DMS153 treated with DMSO at 0.1 percent for 48 hours (cell line): ENCODE measurements around the gene TMEM61.

Source experiments
- DNase-seq: peaks from one replicate; lab custom pipeline; 2025; ENCODE audit not compliant: unreplicated experiment; lab: John Stamatoyannopoulos, UW

TMEM61 gene

GRCh38 chr1:55037733-55038551 lies 57.5 kb downstream of the TMEM61 start:
- DNase-seq, result no peak

- DNase-seq, result no peak
Observed at GRCh38 chr1:55038552-55038838, 58.1 kb downstream of the TMEM61 start.

GRCh38 chr1:55038974-55039341 lies 58.5 kb downstream of the TMEM61 start:
- DNase-seq, result no peak

GRCh38 chr1:55039342-55040082 lies 59.1 kb downstream of the TMEM61 start, which contains the start of gene PCSK9:
Gene PCSK9, plus strand, starts transcription at chr1:55039548. Its CDS starts 290 bp downstream, at chr1:55039838.
- DNase-seq, result no peak

- no peak for DNase-seq
Observed at GRCh38 chr1:55040083-55040932, 59.9 kb downstream of the TMEM61 start.

- DNase-seq, result no peak
Observed at GRCh38 chr1:55040933-55041494, 60.6 kb downstream of the TMEM61 start.

GRCh38 chr1:55041613-55042012 lies 61.2 kb downstream of the TMEM61 start:
- DNase-seq, result no peak
